H7 (cell line): ENCODE data around the gene NAALADL2. TPM values are rescaled to one million over a fixed set of nuclear protein-coding genes. Genes with fewer than 3 reads are reported as not detected.

Experiments
- DNase-seq: peaks from one replicate; pipeline ENCODE4 v3.0.0; 2012
- H3K27me3 ChIP-seq: 2 replicates; pipeline ENCODE4 v1.6.0; 2011; ENCODE audit warnings: mild to moderate bottlenecking, low read length; ENCODE audit not compliant: control insufficient read depth, insufficient read depth
- H3K36me3 ChIP-seq: replicated peaks from 2 replicates; pipeline ENCODE4 v1.5.1; 2011; ENCODE audit warnings: low read length; ENCODE audit not compliant: control insufficient read depth, insufficient read depth
- H3K4me3 ChIP-seq: 2 replicates; pipeline ENCODE4 v1.5.1; 2011; ENCODE audit warnings: low read depth, mild to moderate bottlenecking, control low read depth, low read length, moderate library complexity; ENCODE audit not compliant: insufficient read depth
- total RNA-seq: library from RNA; depleted of rRNA; stranded (reverse); fragments of >200 nt; shearing (Covaris generic); gene quantifications from 2 replicates; pipeline ENCODE4 v1.2.3, GENCODE V29; 2014

Gene NAALADL2
- total RNA-seq, 1 experiment from 2014 or later, result 0.14 TPM

GRCh38 chr3:175186511-175186910, 327.4 kb downstream of the NAALADL2 start:
- Histone ChIP-seq H3K36me3 (no peaks in the 10 kb centered on the region), H3K4me3 (no peak overlapping the region), H3K27me3 (no peaks in the 10 kb centered on the region)
- no peak for DNase-seq

- no peak for DNase-seq
- H3K36me3 ChIP-seq, result no peaks in the 10 kb centered on the region
- no peak overlapping the region for H3K4me3 ChIP-seq
- no peaks in the 10 kb centered on the region for H3K27me3 ChIP-seq
Observed at GRCh38 chr3:175187586-175187985, 328.5 kb downstream of the NAALADL2 start.

GRCh38 chr3:175192536-175192935, 333.4 kb downstream of the NAALADL2 start:
- no peak for DNase-seq
- no peak overlapping the region for H3K4me3 ChIP-seq
- no peaks in the 10 kb centered on the region for H3K36me3 ChIP-seq
- H3K27me3 ChIP-seq, result no peaks in the 10 kb centered on the region

- no peak overlapping the region for H3K4me3 ChIP-seq
- no peaks in the 10 kb centered on the region for H3K36me3 ChIP-seq
- no peaks in the 10 kb centered on the region for H3K27me3 ChIP-seq
- no peak for DNase-seq
Observed at GRCh38 chr3:175193815-175194518, 334.8 kb downstream of the NAALADL2 start.

- Histone ChIP-seq H3K27me3 (no peaks in the 10 kb centered on the region), H3K4me3 (no peak overlapping the region), H3K36me3 (no peaks in the 10 kb centered on the region)
- no peak for DNase-seq
Observed at GRCh38 chr3:175198991-175199783, 340.1 kb downstream of the NAALADL2 start.

- no peaks in the 10 kb centered on the region for H3K36me3 ChIP-seq
- H3K4me3 ChIP-seq, result no peak overlapping the region
- no peak for DNase-seq
- no peaks in the 10 kb centered on the region for H3K27me3 ChIP-seq
Observed at GRCh38 chr3:175199961-175200360, 340.8 kb downstream of the NAALADL2 start.

- Histone ChIP-seq H3K4me3 (no peak overlapping the region), H3K27me3 (no peaks in the 10 kb centered on the region), H3K36me3 (no peaks in the 10 kb centered on the region)
- no peak for DNase-seq
Observed at GRCh38 chr3:175200391-175201095, 341.4 kb downstream of the NAALADL2 start.

- Histone ChIP-seq H3K27me3 (no peaks in the 10 kb centered on the region), H3K36me3 (no peaks in the 10 kb centered on the region), H3K4me3 (no peak overlapping the region)
- no peak for DNase-seq
Observed at GRCh38 chr3:175207361-175207760, 348.2 kb downstream of the NAALADL2 start.

- no peak for DNase-seq
- Histone ChIP-seq H3K27me3 (no peaks in the 10 kb centered on the region), H3K4me3 (no peak overlapping the region), H3K36me3 (no peaks in the 10 kb centered on the region)
Observed at GRCh38 chr3:175208326-175208725, 349.2 kb downstream of the NAALADL2 start.

GRCh38 chr3:175211466-175211865, 352.3 kb downstream of the NAALADL2 start:
- no peaks in the 10 kb centered on the region for H3K27me3 ChIP-seq
- H3K36me3 ChIP-seq, result no peaks in the 10 kb centered on the region
- H3K4me3 ChIP-seq, result no peak overlapping the region
- DNase-seq, result no peak

GRCh38 chr3:175212896-175213295, 353.8 kb downstream of the NAALADL2 start:
- Histone ChIP-seq H3K27me3 (no peaks in the 10 kb centered on the region), H3K36me3 (no peaks in the 10 kb centered on the region), H3K4me3 (no peak overlapping the region)
- DNase-seq, result no peak

- H3K36me3 ChIP-seq, result no peaks in the 10 kb centered on the region
- H3K4me3 ChIP-seq, result no peak overlapping the region
- DNase-seq, result no peak
- H3K27me3 ChIP-seq, result no peaks in the 10 kb centered on the region
Observed at GRCh38 chr3:175214216-175214615, 355.1 kb downstream of the NAALADL2 start.

- DNase-seq, result no peak
- no peaks in the 10 kb centered on the region for H3K27me3 ChIP-seq
- H3K36me3 ChIP-seq, result no peaks in the 10 kb centered on the region
- H3K4me3 ChIP-seq, result no peak overlapping the region
Observed at GRCh38 chr3:175215833-175216232, 356.7 kb downstream of the NAALADL2 start.

GRCh38 chr3:175222356-175222755, 363.2 kb downstream of the NAALADL2 start:
- DNase-seq, result no peak
- H3K27me3 ChIP-seq, result no peaks in the 10 kb centered on the region
- H3K4me3 ChIP-seq, result no peak overlapping the region
- no peaks in the 10 kb centered on the region for H3K36me3 ChIP-seq

- DNase-seq, result no peak
- no peaks in the 10 kb centered on the region for H3K27me3 ChIP-seq
- H3K36me3 ChIP-seq, result no peaks in the 10 kb centered on the region
- no peak overlapping the region for H3K4me3 ChIP-seq
Observed at GRCh38 chr3:175224051-175224450, 364.9 kb downstream of the NAALADL2 start.
